Fibroblast of the aortic adventitia (primary cell): ENCODE results near the gene KCNQ1. TPM values are rescaled to one million over a fixed set of nuclear protein-coding genes. Genes with fewer than 3 reads are reported as not detected.

Experiments used
- DNase-seq: peaks from one replicate; pipeline ENCODE4 v3.0.0-alpha.2; 2010; ENCODE audit warnings: low read depth
- H3K4me3 ChIP-seq: 2 replicates; pipeline ENCODE4 v1.5.1; 2011; ENCODE audit warnings: low read depth, mild to moderate bottlenecking, control low read depth, low read length, moderate library complexity
- CTCF ChIP-seq: IDR thresholded peaks from 2 replicates; pipeline ENCODE4 v1.5.1; 2011; ENCODE audit warnings: mild to moderate bottlenecking, low read length, control low read depth, inconsistent platforms; ENCODE audit not compliant: insufficient read depth
- total RNA-seq: library from RNA; depleted of rRNA; stranded (reverse); fragments of >200 nt; gene quantifications from 2 replicates; pipeline ENCODE4 v1.2.3, GENCODE V29; 2012; ENCODE audit warnings: low replicate concordance

KCNQ1 gene
- total RNA-seq, 1 donor = not detected

GRCh38 chr11:2839395-2839943 is 394.7 kb downstream of the KCNQ1 start:
- TF ChIP-seq CTCF = no peak
- no peak for DNase-seq
- no peak overlapping the region for H3K4me3 ChIP-seq

GRCh38 chr11:2841411-2842190 is 396.8 kb downstream of the KCNQ1 start:
- TF ChIP-seq CTCF = no peak
- no peak for DNase-seq
- no peak overlapping the region for H3K4me3 ChIP-seq

- no peak for DNase-seq
- TF ChIP-seq CTCF = no peak
- H3K4me3 ChIP-seq = no peak overlapping the region
Observed at GRCh38 chr11:2842876-2843275, 398.1 kb downstream of the KCNQ1 start.

GRCh38 chr11:2843551-2843950 is 398.7 kb downstream of the KCNQ1 start:
- no peak for TF ChIP-seq CTCF
- no peak for DNase-seq
- H3K4me3 ChIP-seq = no peak overlapping the region

GRCh38 chr11:2844116-2844842 is 399.5 kb downstream of the KCNQ1 start:
- TF ChIP-seq CTCF = no peak
- no peak overlapping the region for H3K4me3 ChIP-seq
- no peak for DNase-seq

GRCh38 chr11:2844996-2845395 is 400.2 kb downstream of the KCNQ1 start:
- TF ChIP-seq CTCF = no peak
- no peak for DNase-seq
- no peak overlapping the region for H3K4me3 ChIP-seq
